ENCODE results near the gene THRSP.

GRCh38 chr11:78066471-78066870 is 2.8 kb downstream of the THRSP start:
- no peak for TF ChIP-seq CTCF (IDR thresholded peaks at IDR 0.05; ENCODE audit: control extremely low read depth in 1 of 3, insufficient read depth in 1 of 3, low read depth in 1 of 3, low read length in 3 of 3)
- no peak for TF ChIP-seq POLR2A (IDR thresholded peaks at IDR 0.05; ENCODE audit: control extremely low read depth in 1 of 2, low read depth in 2 of 2, low read length in 2 of 2)
- no peak for TF ChIP-seq CHD7 (IDR thresholded peaks at IDR 0.05; ENCODE audit: insufficient replicate concordance, low read length)
